CD4-positive, alpha-beta memory T cell (primary cell): ENCODE data around the gene DMGDH. TPM values are rescaled to one million over a fixed set of nuclear protein-coding genes. Genes with fewer than 3 reads are reported as not detected.

Experiments used
- CTCF ChIA-PET: fragments of 350-600 bp; sonication (Branson Sonifier 250); formaldehyde crosslinking; loops from one replicate; lab custom pipeline; 2021; ENCODE audit warnings: inconsistent platforms; ENCODE audit not compliant: partially characterized antibody; lab: Charles Lee
- POLR2A ChIA-PET: fragments of 350-600 bp; sonication (Branson Sonifier 250); formaldehyde crosslinking; loops from one replicate; lab custom pipeline; 2021; ENCODE audit not compliant: partially characterized antibody; lab: Charles Lee
- DNase-seq, 5 donors: peaks; one replicate each; pipeline versions ENCODE4 v3.0.0 to v3.0.0-alpha.2; 2020 to 2022; ENCODE audit warnings: mixed read lengths in 1 of 5
- H3K27ac ChIP-seq: one replicate; pipeline ENCODE4 v1.7.0; 2013; ENCODE audit warnings: low read depth, low read length
- H3K27me3 ChIP-seq: 2 replicates; pipeline ENCODE4 v1.7.0; 2013; ENCODE audit warnings: mild to moderate bottlenecking, low read length, moderate library complexity; ENCODE audit not compliant: insufficient read depth
- H3K36me3 ChIP-seq: 2 replicates; pipeline ENCODE4 v1.7.0; 2013; ENCODE audit warnings: mild to moderate bottlenecking, low read length, moderate library complexity; ENCODE audit not compliant: insufficient read depth
- H3K4me1 ChIP-seq: 2 replicates; pipeline ENCODE4 v1.7.0; 2013; ENCODE audit warnings: mild to moderate bottlenecking, low read length, moderate library complexity; ENCODE audit not compliant: insufficient read depth
- H3K4me3 ChIP-seq, 2 donors: one replicate each; pipeline ENCODE4 v1.7.0; 2013; ENCODE audit warnings: low read length in 2 of 2, mild to moderate bottlenecking in 1 of 2
- H3K9me3 ChIP-seq, 2 donors: one replicate each; pipeline ENCODE4 v1.7.0; 2013; ENCODE audit warnings: low read length in 2 of 2, control low read depth in 1 of 2; ENCODE audit not compliant: control insufficient read depth in 1 of 2
- H3K27ac Mint-ChIP-seq, 7 donors: one replicate each; pipeline ENCODE4 v1.8.0; 2020 to 2021; ENCODE audit warnings: mixed read lengths in 7 of 7, mild to moderate bottlenecking in 6 of 7, inconsistent platforms in 3 of 7, moderate library complexity in 3 of 7
- H3K27me3 Mint-ChIP-seq, 2 donors: one replicate each; pipeline ENCODE4 v1.8.0; 2020 to 2021; ENCODE audit warnings: mixed read lengths in 2 of 2
- H3K36me3 Mint-ChIP-seq, 2 donors: one replicate each; pipeline ENCODE4 v1.8.0; 2020 to 2021; ENCODE audit warnings: mixed read lengths in 2 of 2, inconsistent platforms in 1 of 2, mild to moderate bottlenecking in 1 of 2
- H3K4me1 Mint-ChIP-seq, 4 donors: one replicate each; pipeline ENCODE4 v1.8.0; 2020 to 2021; ENCODE audit warnings: mixed read lengths in 4 of 4, mild to moderate bottlenecking in 1 of 4
- H3K4me3 Mint-ChIP-seq, 8 donors: one replicate each; pipeline ENCODE4 v1.8.0; 2020 to 2021; ENCODE audit warnings: mixed read lengths in 8 of 8, mild to moderate bottlenecking in 7 of 8, moderate library complexity in 6 of 8, inconsistent platforms in 3 of 8
- H3K9me3 Mint-ChIP-seq, 8 donors: one replicate each; pipeline ENCODE4 v1.8.0; 2020 to 2021; ENCODE audit warnings: mixed read lengths in 8 of 8, mild to moderate bottlenecking in 5 of 8, inconsistent platforms in 3 of 8, moderate library complexity in 1 of 8
- intact Hi-C: fragments of 100-400 bp; cut with micrococcal nuclease; formaldehyde crosslinking; loops from one replicate; pipeline ENCODE4 v1.15.1; 2023
- polyA plus RNA-seq, 2 donors: library from polyadenylated mRNA; unstranded; fragments of 300-500 nt; fragmentation: Illumina TruSeq; gene quantifications; one replicate each; pipeline ENCODE4 v1.2.3, GENCODE V29; 2021
- total RNA-seq, 2 experiments: library from RNA; stranded (reverse); gene quantifications; one replicate each; pipeline ENCODE4 v1.2.3, GENCODE V29; 2021

DMGDH gene
- total and polyA plus RNA-seq, 4 experiments from 2014 or later, result 0.10 to 0.49 TPM; not detected in 2

GRCh38 chr5:78992146-78992545, 77.3 kb downstream of the DMGDH start:
- peaks cover 7% of the 10 kb centered on the region for H3K4me1 ChIP-seq
- ChIA-PET CTCF (no interaction called here), POLR2A (no interaction called here)
- H3K9me3 ChIP-seq, result no peaks in the 10 kb centered on the region
- DNase-seq, result no peak
- no peak overlapping the region for H3K27ac ChIP-seq
- H3K27me3 ChIP-seq, result peaks cover 2% of the 10 kb centered on the region
- intact Hi-C loops, result no loop called here
- H3K36me3 ChIP-seq, result no peaks in the 10 kb centered on the region
- peaks cover 0 to 3% of the 10 kb centered on the region in 2 donors for H3K27me3 Mint-ChIP-seq
- H3K27ac Mint-ChIP-seq, result no peak overlapping the region
- peaks cover 0 to 8% (median 5%) of the 10 kb centered on the region in 4 donors for H3K4me1 Mint-ChIP-seq
- no peak overlapping the region for H3K4me3 ChIP-seq
- peaks cover 0 to 3% of the 10 kb centered on the region in 2 donors for H3K36me3 Mint-ChIP-seq
- H3K4me3 Mint-ChIP-seq, result no peak overlapping the region
- peaks cover 0 to 4% (median 1%) of the 10 kb centered on the region in 8 donors for H3K9me3 Mint-ChIP-seq

DNA sequence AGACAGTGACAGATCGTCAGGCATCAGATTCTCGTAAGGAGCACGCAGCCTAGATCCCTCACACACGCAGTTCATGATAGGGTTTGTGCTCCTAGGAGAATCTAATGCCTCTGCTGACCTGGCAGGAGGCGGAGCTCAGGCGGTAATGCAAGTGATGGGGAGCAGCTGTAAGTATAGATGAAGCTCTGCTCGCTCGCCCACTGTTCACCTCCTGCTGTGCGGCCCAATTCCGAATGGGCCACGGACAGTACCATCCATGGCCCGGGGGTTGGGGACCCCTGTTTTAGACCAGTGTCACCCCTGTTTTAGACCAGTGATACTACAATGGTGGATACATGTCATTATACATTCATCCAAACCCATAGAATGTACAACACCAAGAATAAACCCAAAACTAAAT, 80.4 kb downstream of the DMGDH start:
- CTCF ChIA-PET, result interaction anchor here (0.7 to 1.0 kb wide), 2 partner anchors 32 to 36 kb away, joined by 3 read pairs; no protein-coding TSS in a partner anchor
- Histone ChIP-seq H3K9me3 (no peaks in the 10 kb centered on the region), H3K4me1 (peaks cover 17% of the 10 kb centered on the region), H3K27ac (no peak overlapping the region), H3K27me3 (no peaks in the 10 kb centered on the region), H3K4me3 (no peak overlapping the region), H3K36me3 (no peaks in the 10 kb centered on the region)
- H3K9me3 Mint-ChIP-seq, result no peaks in the 10 kb centered on the region
- no peak overlapping the region for H3K27ac Mint-ChIP-seq
- no peak overlapping the region for H3K4me3 Mint-ChIP-seq
- no peaks in the 10 kb centered on the region for H3K27me3 Mint-ChIP-seq
- peaks cover 11 to 19% (median 14%) of the 10 kb centered on the region in 4 donors for H3K4me1 Mint-ChIP-seq
- intact Hi-C loops, result loop anchor here (5.0 to 10.0 kb wide), 3 partner anchors 523 to 1897 kb away; partner anchors contain the start of genes AP3B1 and HOMER1
- DNase-seq, result no peak
- POLR2A ChIA-PET, result no interaction called here
- peaks cover 0 to 9% of the 10 kb centered on the region in 2 donors for H3K36me3 Mint-ChIP-seq

DNA sequence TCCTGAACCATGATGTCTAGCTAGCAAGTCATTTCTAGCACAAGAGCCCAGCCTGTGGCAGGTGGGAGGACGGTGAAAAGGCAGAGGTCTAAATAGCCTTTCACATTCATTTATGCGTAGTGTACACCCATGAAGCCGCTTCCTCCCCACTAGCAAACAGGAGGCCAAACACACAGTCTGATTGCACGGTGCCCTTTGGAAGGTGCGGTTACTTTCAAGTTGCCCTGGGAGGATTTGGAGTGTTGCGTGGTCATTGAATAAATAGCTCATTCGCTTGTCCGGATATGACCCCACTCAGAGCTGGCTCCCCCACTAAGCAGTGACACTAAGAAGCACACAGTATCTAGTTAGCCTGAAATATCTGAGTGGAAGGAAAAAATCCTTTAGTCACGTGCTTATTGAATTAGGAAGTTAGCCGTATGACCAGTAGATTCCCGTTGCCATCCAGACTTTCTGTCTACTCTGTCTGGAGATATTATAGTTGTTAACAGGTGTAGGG, 83.7 kb downstream of the DMGDH start:
- H3K4me1 ChIP-seq, result peaks cover 17% of the 10 kb centered on the region
- CTCF ChIA-PET, result interaction anchor here (1.2 to 4.1 kb wide), 5 partner anchors 14 to 529 kb away, joined by 3 to 25 read pairs (median 10); partner anchors contain the start of gene HOMER1
- Mint-ChIP-seq H3K4me3 (peak overlapping the region; percentile 80 to 97 (median 92)), H3K4me1 (peaks cover 18 to 31% (median 23%) of the 10 kb centered on the region in 4 donors), H3K27me3 (no peaks in the 10 kb centered on the region), H3K36me3 (peaks cover 0 to 10% of the 10 kb centered on the region in 2 donors), H3K27ac (peak overlapping the region; percentile 87 to 98 (median 94)), H3K9me3 (no peaks in the 10 kb centered on the region)
- no peaks in the 10 kb centered on the region for H3K36me3 ChIP-seq
- peak in 4 of 5 donors; percentile 25 to 66 (median 36) for DNase-seq
- peak overlapping the region; percentile 2 to 70 for H3K4me3 ChIP-seq
- peak overlapping the region; percentile 60 for H3K27ac ChIP-seq
- intact Hi-C loops, result loop anchor here (2.0 to 10.0 kb wide), 5 partner anchors 35 to 1893 kb away; partner anchors contain the start of genes AP3B1, HOMER1 and JMY
- POLR2A ChIA-PET, result interaction anchor here (1.0 to 2.9 kb wide), 7 partner anchors 8 to 627 kb away, joined by 3 to 16 read pairs (median 5); partner anchors contain the start of gene JMY
- H3K27me3 ChIP-seq, result no peaks in the 10 kb centered on the region
- H3K9me3 ChIP-seq, result no peaks in the 10 kb centered on the region

DNA sequence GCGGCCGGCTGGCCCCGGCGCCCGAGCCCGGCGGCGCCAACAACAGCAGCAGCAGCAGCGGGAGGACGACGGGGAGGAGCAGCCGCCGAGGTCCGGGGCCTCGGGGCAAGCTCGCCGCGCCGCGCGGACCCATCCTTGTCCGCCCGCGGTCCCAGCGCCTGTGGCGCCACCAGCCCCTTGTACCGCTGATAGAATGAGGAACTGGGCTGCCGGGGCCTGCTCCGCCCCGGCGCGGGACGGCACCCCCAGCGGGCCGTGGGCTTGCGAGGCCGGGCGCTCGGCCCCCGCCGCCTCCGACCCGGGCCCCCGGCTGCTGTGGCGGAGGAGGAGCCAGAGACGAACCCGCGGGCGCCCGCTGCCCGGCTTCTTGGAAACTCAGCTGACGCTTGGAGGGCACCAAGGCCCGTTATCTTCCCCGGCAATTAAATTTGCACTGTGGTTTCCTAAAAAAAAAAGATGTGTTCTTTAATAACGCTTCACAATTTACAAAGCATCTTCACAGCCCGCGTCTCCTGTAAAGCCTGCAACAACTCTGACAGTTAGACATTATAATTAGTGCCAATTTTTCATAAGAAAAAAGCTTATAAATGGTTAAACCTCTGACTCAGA, 84.3 kb downstream of the DMGDH start, which contains the start of gene ARSB:
Gene ARSB, minus strand, starts transcription at position 195 of the 609 bp plus-strand sequence. Its CDS starts 62 bp downstream, at position 133.
- no peaks in the 10 kb centered on the region for H3K27me3 Mint-ChIP-seq
- DNase-seq, result peak in 1 of 5 donors; percentile 47
- Histone ChIP-seq H3K4me1 (peaks cover 17% of the 10 kb centered on the region), H3K27me3 (no peaks in the 10 kb centered on the region), H3K27ac (peak within 1 kb of the TSS; percentile 60), H3K4me3 (peak within 1 kb of the TSS; percentile 34 to 70), H3K9me3 (no peaks in the 10 kb centered on the region), H3K36me3 (no peaks in the 10 kb centered on the region)
- ChIA-PET POLR2A (interaction anchor here (1.0 to 2.9 kb wide), 13 partner anchors 9 to 1006 kb away, joined by 3 to 16 read pairs (median 5); partner anchors contain the start of genes AP3B1, JMY, MTX3 and SCAMP1), CTCF (interaction anchor here (0.5 to 4.1 kb wide), 7 partner anchors 11 to 529 kb away, joined by 3 to 25 read pairs (median 7); partner anchors contain the start of gene HOMER1)
- peaks cover 0 to 10% of the 10 kb centered on the region in 2 donors for H3K36me3 Mint-ChIP-seq
- peak within 1 kb of the TSS; percentile 91 to 97 (median 93) for H3K4me3 Mint-ChIP-seq
- peaks cover 18 to 31% (median 23%) of the 10 kb centered on the region in 4 donors for H3K4me1 Mint-ChIP-seq
- peak within 1 kb of the TSS; percentile 87 to 98 (median 95) for H3K27ac Mint-ChIP-seq
- H3K9me3 Mint-ChIP-seq, result no peaks in the 10 kb centered on the region
- intact Hi-C loops, result loop anchor here (2.0 to 10.0 kb wide), 5 partner anchors 36 to 1893 kb away; partner anchors contain the start of genes AP3B1, HOMER1 and JMY

DNA sequence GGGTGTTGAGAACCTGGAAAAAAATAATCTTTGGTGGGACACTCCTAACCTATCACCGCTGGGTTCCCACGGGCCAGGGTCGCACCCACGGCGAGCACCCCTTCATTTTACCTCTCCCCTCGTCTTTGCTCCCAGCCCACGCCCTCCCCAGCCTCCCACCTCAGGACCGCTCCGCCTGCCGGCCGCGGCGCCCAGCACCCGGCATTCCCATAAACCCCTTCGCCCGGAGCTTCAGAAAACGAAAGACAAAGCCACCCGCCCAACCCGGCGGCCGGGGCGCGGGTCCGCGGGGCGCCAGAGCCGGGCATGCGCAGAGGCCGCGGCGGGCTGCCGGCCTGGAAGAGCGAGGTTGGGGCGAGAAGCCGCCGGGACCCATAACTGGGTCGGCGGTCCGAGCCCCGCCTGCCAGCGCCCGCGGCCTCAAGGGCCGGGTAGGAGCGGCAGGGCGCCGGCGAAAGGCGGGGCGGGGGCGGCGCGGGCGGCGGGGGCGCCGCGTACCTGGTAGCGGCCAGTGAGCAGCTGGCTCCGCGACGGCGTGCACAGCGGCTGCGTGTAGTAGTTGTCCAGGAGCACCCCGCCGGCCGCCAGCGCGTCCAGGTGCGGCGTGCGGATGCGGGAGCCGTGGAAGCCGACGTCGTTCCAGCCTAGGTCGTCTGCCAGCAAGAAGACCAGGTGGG, 84.9 kb downstream of the DMGDH start:
- Mint-ChIP-seq H3K27ac (peak overlapping the region; percentile 87 to 95 (median 93)), H3K9me3 (no peaks in the 10 kb centered on the region), H3K4me1 (peaks cover 18 to 31% (median 23%) of the 10 kb centered on the region in 4 donors), H3K27me3 (no peaks in the 10 kb centered on the region), H3K36me3 (peaks cover 0 to 10% of the 10 kb centered on the region in 2 donors), H3K4me3 (peak overlapping the region; percentile 90 to 94 (median 92))
- POLR2A ChIA-PET, result interaction anchor here (1.0 to 2.9 kb wide), 14 partner anchors 9 to 1423 kb away, joined by 3 to 16 read pairs (median 5); partner anchors contain the start of genes AP3B1, JMY, MTX3 and SCAMP1
- Histone ChIP-seq H3K27me3 (no peaks in the 10 kb centered on the region), H3K4me3 (peak overlapping the region; percentile 34 to 70), H3K36me3 (no peaks in the 10 kb centered on the region), H3K4me1 (peaks cover 17% of the 10 kb centered on the region), H3K9me3 (no peaks in the 10 kb centered on the region), H3K27ac (peak overlapping the region; percentile 60)
- CTCF ChIA-PET, result interaction anchor here (0.5 to 4.1 kb wide), 7 partner anchors 11 to 530 kb away, joined by 3 to 25 read pairs (median 7); partner anchors contain the start of gene HOMER1
- intact Hi-C loops, result loop anchor here (2.0 to 10.0 kb wide), 5 partner anchors 36 to 1892 kb away; partner anchors contain the start of genes AP3B1, HOMER1 and JMY
- peak; percentile 76 to 85 (median 80) for DNase-seq

- intact Hi-C loops, result loop anchor here (2.0 to 10.0 kb wide), 3 partner anchors 37 to 689 kb away; partner anchors contain the start of genes AP3B1 and JMY
- ChIA-PET POLR2A (interaction anchor here (1.0 to 2.9 kb wide), 11 partner anchors 9 to 1424 kb away, joined by 3 to 16 read pairs (median 5); partner anchors contain the start of genes AP3B1, JMY, MTX3 and SCAMP1), CTCF (interaction anchor here (2.3 to 4.1 kb wide), 4 partner anchors 10 to 149 kb away, joined by 7 to 25 read pairs (median 12); no protein-coding TSS in a partner anchor)
- peaks cover 20 to 31% (median 25%) of the 10 kb centered on the region in 4 donors for H3K4me1 Mint-ChIP-seq
- peaks cover 0 to 10% of the 10 kb centered on the region in 2 donors for H3K36me3 Mint-ChIP-seq
- H3K27ac ChIP-seq, result peak overlapping the region; percentile 60
- H3K27me3 ChIP-seq, result no peaks in the 10 kb centered on the region
- H3K36me3 ChIP-seq, result no peaks in the 10 kb centered on the region
- peak overlapping the region; percentile 90 to 94 (median 92) for H3K4me3 Mint-ChIP-seq
- H3K9me3 ChIP-seq, result no peaks in the 10 kb centered on the region
- no peaks in the 10 kb centered on the region for H3K27me3 Mint-ChIP-seq
- H3K27ac Mint-ChIP-seq, result peak overlapping the region; percentile 87 to 95 (median 93)
- H3K4me1 ChIP-seq, result peaks cover 17% of the 10 kb centered on the region
- H3K9me3 Mint-ChIP-seq, result no peaks in the 10 kb centered on the region
- no peak for DNase-seq
- H3K4me3 ChIP-seq, result peak overlapping the region; percentile 34 to 70
Observed at GRCh38 chr5:78983601-78984438, 85.7 kb downstream of the DMGDH start.
